Glomerular endothelial cell (primary cell): Measurements from ENCODE around the gene ARHGAP26. TPM values are rescaled to one million over a fixed set of nuclear protein-coding genes. Genes with fewer than 3 reads are reported as not detected.

Experiments used
- DNase-seq: peaks from one replicate; pipeline ENCODE4 v3.0.0-alpha.2; 2011; ENCODE audit warnings: low read depth, low spot score; ENCODE audit errors: extremely low read depth
- total RNA-seq: library from RNA; depleted of rRNA; stranded (reverse); fragments of >200 nt; gene quantifications from 2 replicates; pipeline ENCODE4 v1.2.3, GENCODE V29; 2015

The ARHGAP26 gene
- total RNA-seq, 1 donor from 2014 or later: 33.1 TPM

GRCh38 chr5:143051244-143052058, 281.3 kb downstream of the ARHGAP26 start:
- no peak for DNase-seq

GRCh38 chr5:143052967-143053682, 282.9 kb downstream of the ARHGAP26 start:
- no peak for DNase-seq

DNA sequence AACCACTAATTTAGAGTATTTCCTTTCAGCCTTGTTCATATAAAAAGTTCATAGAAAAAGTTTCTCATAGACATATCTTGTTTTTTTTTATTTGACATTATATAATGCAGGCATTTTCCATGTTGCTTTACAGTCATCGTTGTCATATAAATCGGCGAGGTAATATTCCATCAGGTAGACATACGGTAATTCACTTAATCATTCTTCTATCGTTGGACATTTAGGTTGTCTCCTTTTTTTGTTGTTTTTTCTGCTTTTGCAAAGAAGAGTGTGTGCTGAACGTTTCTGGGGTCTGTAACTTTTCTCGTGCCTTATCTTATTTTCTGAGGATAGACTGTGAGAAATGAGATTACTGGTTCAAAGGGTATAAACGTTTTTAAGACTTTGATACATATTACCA, 283.6 kb downstream of the ARHGAP26 start:
- DNase-seq: no peak

DNA sequence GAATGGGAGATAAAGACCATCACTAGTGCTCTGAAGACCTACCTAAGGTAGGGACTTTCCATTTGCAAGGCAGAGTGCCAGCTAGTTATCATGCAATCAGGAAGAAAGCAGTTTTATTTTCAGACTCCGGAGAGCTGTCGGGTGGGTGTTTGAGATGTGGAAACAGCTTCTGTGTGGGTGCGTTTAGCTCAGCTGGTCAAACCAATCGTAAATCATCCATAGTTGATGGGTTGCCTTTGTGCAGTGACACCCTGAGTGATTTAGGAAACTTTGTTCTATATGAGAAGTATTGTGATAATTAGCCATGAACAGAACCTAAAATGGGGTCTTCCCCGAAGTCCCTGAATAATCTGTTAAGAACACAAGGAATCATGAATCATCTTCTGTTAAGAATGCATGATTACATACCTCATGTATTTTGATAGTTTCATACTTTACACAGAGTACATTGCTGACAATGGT, 284.3 kb downstream of the ARHGAP26 start:
- DNase-seq: no peak

DNA sequence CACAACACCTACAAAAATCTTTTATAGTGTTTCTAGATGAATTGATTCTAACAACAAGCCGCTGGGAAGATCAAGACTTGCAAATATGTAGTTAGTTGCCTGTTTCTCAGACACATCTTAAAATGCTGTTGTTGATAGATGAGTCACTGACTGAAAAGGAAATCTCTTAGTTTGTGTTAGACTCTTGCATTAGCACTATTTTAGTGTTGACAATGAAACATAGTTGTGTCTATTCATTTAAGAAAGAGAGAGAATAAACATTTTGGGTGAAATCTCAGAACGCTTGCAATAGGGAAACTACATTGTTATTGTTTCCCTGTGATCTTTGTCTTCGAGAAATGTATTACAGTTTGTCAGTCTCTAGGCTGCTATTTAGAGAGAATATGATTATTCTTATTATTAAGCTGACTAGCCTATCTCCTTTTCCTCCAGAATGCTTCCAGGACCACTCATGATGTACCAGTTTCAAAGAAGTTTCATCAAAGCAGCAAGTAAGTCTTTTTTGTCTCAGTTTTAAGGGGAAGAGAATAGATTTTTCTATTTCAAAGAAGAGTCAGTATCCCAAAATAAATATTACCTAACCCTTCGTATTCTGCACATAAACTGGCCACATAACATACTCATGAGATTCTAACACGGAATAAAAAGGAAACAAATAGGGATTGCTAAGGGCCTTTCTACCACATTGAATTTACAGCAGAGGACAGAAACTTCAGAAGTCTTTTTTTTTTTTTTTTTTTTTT, 285.6 kb downstream of the ARHGAP26 start:
- DNase-seq: no peak

- no peak for DNase-seq
Observed at GRCh38 chr5:143056339-143056704, 286.1 kb downstream of the ARHGAP26 start.

GRCh38 chr5:143056792-143057579, 286.8 kb downstream of the ARHGAP26 start:
- no peak for DNase-seq

DNA sequence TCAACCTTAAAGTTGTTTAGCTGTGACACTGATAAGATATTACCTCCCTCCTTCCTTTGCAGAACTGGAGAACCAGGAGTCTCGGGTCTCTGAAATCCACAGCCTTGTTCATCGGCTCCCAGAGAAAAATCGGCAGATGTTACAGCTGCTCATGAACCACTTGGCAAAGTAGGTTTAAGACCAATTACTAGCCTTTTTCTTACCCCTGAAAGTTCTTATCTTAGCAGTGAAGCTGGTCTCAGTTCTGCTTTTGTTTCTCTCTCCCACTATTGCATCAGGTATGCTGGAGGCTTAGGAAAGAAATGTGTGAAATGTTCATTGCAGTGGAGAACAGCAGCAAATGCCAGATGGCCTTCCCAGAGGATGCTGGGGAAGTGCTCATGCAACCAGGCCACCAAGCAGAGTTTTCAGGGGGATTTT, 287.4 kb downstream of the ARHGAP26 start:
- no peak for DNase-seq

- DNase-seq: no peak
Observed at GRCh38 chr5:143059355-143059754, 289.2 kb downstream of the ARHGAP26 start.

DNA sequence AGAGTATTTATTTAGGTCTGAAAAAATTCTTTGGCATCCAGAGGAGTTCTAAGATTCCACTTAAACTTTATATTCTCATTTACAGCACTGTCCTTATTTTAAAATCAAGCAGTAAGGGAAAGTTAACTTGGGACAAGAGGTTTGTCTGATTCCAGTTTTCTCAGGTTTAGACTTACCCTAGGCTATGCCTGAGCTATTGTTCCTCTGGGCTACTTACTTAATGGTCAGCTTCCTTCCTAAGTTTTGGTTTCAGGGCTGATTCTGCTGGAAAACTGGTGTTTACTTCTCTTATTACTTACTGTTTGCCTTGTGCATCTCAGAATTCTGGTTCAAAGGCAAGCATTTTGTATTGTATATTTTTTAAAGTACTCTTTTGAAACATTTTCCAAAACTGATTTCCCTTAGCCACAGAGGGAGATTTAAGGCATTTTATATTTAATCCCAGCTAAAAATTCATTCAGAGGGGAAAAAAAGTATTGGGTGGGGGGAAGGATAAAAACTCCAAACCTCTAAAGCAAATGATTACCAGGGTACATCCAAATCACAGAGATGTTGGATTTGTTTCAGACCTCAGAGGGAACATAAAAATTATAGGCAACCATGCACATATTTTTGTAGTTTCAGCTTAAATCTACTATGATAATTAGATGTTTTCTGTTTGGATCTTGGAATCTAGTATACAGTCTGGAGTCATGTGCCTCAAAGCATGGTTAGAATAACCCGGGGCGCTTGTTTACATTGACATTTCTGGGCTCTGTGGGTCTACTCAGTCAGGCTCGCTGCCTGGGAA, 290.0 kb downstream of the ARHGAP26 start:
- no peak for DNase-seq

DNA sequence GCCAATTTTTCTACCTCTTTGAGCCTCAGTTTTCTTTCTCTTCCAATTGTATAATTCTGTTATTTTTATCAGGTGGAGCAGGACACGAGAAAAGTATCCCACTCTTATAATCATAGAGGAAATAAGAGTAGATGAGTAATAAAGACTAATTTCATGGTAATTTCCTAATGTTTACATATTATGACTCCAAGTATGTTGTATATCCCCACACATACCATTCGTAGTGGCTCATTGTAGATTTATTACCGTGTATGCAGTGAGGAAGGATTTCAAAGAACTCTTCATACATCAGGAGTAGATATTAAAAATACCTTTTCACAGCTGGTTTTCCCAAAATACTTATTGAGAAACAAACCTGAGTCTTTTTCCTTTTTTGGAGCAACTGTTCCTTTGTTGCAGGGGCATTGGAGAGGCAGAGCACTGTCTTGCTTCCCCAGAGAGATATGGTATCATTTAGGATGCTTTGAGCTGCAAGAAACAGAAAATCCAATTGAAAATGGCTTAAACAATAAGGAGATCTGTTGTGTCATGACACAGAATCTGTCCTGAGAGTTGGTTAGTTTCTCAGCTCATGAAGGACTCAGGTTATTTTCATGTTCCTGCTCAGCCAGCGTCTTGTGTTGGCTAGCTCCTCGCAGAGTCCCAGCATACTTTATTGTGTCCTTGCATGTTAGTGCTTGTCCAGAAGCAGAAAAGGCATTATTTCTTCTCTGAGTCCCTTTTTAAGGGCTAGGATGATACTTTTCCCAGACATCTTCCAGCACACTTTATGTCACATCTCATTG, 291.2 kb downstream of the ARHGAP26 start:
- DNase-seq: no peak

DNA sequence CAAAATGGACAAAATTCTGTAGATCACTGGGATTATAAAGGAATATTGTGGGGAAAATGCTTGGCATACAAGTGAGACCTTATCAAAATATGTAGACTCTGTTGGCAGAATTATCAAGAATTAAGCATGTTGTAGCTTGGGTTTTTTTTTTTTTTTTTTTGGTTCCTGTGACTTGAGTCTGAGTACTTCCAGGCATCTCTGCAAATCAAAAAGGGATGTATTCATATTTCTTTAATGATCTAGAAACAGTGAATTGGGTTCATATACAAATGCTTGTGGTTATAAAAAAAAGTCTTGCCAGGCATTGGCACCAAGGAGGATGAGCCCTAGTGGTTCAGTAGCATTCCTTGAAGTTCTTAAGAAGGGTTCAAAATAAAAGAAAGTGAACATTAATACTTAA, 292.2 kb downstream of the ARHGAP26 start:
- no peak for DNase-seq

DNA sequence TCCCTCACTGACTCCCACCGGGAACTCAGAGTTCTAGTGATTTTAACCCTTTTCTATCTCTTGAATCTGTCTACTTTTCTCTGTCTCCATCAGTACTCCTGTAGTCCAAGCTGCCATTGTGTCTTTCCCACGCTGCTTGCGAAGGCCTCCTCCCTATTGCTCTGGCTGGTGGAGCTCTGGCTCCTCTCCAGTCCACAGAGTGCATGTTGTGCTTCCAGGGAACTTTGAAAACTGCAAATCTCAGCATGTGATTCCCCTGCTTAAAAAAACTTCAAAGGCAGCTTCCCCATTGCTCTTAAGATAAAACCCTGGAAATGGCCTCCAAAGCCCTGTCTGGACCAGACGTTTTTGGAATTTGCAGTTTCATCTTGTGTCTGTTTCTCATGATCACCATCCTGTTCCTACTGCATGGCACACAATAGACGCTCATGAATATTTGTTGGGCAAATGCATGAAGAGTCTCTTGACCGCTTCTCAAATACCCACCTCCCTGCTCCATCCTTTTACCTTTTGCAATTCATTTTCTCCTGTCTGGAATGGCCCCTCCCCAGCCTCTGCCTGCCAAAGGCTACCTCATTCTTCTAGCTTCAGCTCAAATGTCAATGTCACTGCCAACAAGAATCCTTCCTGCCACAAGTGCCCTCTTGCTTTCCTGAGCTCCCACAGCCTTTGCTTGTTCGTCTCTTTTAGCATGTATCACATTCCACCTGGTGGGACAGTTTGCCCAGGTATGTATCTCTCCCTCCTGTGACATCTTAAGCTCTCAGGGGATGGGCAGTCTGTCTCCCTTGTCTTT, 293.2 kb downstream of the ARHGAP26 start:
- no peak for DNase-seq

DNA sequence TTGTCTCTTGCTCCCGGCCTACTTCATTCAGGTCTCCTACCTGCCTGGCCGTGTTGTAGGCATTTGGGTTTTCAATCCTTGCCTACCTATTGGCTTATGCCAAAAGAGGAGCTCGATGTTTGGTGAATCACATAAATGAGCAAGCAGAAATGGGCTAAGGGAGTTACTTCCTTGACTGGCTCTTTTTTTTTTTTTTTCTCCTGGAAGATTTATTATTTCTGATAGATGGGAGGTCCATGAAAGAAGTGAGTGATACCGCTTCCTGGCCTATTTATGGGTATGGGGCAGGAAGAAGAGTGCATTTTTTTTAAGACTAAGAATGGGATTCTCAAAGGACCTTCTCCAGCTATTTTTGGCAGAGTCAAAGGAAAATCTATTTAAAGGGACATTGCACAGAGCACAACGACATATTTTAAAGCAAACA, 294.1 kb downstream of the ARHGAP26 start:
- no peak for DNase-seq

DNA sequence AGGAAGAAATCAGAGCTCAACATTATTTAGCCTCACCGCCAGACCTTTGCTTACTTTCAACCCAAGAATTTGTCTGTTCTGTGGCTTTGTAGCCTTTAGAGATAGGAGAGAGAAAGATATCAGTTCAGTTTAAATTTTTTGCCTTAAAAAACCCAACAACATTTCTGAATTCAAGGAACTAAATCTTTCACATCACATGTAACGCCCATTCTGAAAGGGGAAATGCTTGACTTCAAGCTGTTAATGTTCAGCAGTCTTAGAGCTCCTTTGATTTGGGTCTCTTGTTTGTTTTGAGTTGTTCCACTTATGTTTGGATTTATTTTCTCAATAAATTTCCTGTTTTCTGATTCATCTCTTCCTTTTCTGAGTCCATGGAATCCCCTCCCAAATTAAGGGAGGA, 294.5 kb downstream of the ARHGAP26 start:
- no peak for DNase-seq

DNA sequence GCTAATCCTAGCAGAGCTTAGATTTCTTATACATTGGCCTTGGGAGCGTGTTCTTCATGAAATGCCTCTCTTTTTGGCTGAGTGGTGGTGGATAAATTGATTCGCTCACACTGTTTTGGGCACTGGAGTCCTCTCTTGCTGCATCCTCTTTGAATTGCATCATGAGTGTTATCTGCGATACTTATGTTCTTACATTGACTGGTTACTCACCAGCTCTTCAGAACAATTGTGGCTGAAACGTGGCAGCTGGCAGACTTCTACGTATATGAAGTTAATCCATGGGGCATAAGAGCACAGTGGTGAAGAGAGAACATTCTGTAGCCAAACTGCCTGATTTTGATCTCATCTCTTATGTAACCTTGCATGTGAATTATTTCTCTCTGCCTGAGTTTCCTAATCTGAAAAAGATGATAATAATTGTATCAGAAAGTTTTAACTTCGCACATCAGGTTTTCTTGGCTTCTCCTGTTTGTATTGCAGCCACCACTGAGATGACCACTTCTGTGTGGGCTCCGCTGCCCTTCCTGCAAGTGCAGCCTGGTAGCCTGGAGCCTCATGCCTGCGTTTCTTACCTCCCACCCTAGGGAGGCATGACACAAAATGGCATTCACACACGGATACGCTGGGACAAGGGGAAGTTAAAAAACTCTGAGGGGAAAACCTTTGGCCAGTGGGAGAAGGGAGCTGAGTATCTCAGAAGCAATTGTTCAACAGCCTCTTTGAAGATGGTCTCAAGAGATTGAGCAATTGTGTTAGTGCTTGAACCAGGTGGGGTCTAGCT, 295.2 kb downstream of the ARHGAP26 start:
- DNase-seq: no peak

DNA sequence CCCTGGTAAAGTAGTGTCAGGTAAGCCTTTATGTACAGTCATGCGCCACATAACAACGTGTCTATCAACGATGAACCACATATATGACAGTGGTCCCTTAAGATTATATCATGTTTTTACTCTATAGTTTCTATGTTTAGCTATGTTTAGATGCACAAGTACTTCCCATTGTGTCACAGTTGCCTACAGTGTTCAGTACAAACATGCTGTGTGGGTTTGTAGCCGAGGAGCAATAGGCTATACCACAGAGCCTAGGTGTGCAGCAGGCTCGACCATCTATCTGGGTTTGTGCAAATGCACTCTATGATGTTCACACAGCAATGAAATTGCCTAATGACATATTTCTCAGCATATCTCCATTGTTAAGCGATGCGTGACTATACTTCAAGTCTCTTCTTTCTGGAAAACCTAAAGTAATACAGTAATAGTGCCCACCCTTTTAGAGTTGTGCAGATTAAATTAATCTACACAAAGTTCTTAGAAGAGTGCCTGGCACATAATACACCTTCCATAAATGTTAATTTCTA, 295.9 kb downstream of the ARHGAP26 start:
- no peak for DNase-seq
